GM12878 (cell line): ENCODE results near the gene EFTUD2.

Experiments used
- CREB1 ChIP-seq: IDR thresholded peaks from 2 replicates; pipeline ENCODE4 v1.6.1; 2012; ENCODE audit warnings: low read depth, mild to moderate bottlenecking, inconsistent platforms
- CTCF ChIP-seq, 3 experiments: IDR thresholded peaks in 2 of 3; conservative IDR thresholded peaks in 1 of 3; 2 replicates each; pipeline ENCODE4 v1.5.1; 2011; ENCODE audit warnings: low read depth in 3 of 3, low read length in 3 of 3, mild to moderate bottlenecking in 3 of 3, control low read depth in 2 of 3, moderate library complexity in 2 of 3, inconsistent platforms in 1 of 3, mixed read lengths in 1 of 3; ENCODE audit not compliant: control insufficient read depth in 2 of 3, insufficient read depth in 1 of 3; ENCODE audit errors: extremely low read depth in 1 of 3
- EP300 ChIP-seq, 2 experiments: fragments of 150-350 bp in 1 of 2; IDR thresholded peaks; 2 replicates each; pipeline ENCODE4 v1.6.1; 2011 to 2012; ENCODE audit warnings: low read depth in 2 of 2, low read length in 2 of 2, borderline replicate concordance in 1 of 2, improper control_type of control experiment in 1 of 2, inconsistent platforms in 1 of 2; ENCODE audit not compliant: control insufficient read depth in 1 of 2
- ESRRA ChIP-seq: IDR thresholded peaks from 2 replicates; pipeline ENCODE4 v1.6.1; 2012; ENCODE audit warnings: mild to moderate bottlenecking, low read length, improper control_type of control experiment
- EZH2 ChIP-seq: IDR thresholded peaks from 2 replicates; pipeline ENCODE4 v1.6.1; 2012; ENCODE audit warnings: low read depth, mild to moderate bottlenecking, control low read depth, inconsistent platforms, low read length, borderline replicate concordance; ENCODE audit not compliant: control insufficient read depth
- HDAC6 ChIP-seq: fragments of 200-600 bp; sonication (generic); IDR thresholded peaks from one replicate; pipeline ENCODE4 v1.8.0; 2017; ENCODE audit warnings: antibody characterized with exemption; ENCODE audit not compliant: unreplicated experiment
- KDM1A ChIP-seq: fragments of 200-600 bp; sonication (generic); IDR thresholded peaks from 2 replicates; pipeline ENCODE4 v1.6.1; 2016; ENCODE audit warnings: borderline replicate concordance
- POLR2A ChIP-seq: IDR thresholded peaks from 2 replicates; pipeline ENCODE4 v1.6.1; 2011; ENCODE audit warnings: low read depth, mild to moderate bottlenecking, low read length
- PRDM15 ChIP-seq: fragments of 450-650 bp; formaldehyde crosslinking; IDR thresholded peaks from 2 replicates; pipeline ENCODE4 v1.4.0; 2020; ENCODE audit warnings: mild to moderate bottlenecking, moderate library complexity
- RCOR1 ChIP-seq: conservative IDR thresholded peaks from 2 replicates; pipeline ENCODE4 v1.6.1; 2012; ENCODE audit warnings: low read depth, low read length, improper control_type of control experiment
- TCF7 ChIP-seq: IDR thresholded peaks from 2 replicates; pipeline ENCODE4 v1.6.1; 2014; ENCODE audit warnings: antibody characterized with exemption, borderline replicate concordance
- TF ChIP-seq, protein P1 (sequence below): IDR thresholded peaks from 2 replicates; pipeline ENCODE4 v1.6.1; 2012; ENCODE audit warnings: low read depth, low read length, improper control_type of control experiment
- TF ChIP-seq, protein P2 (sequence below): IDR thresholded peaks from 2 replicates; pipeline ENCODE4 v1.6.1; 2011; ENCODE audit warnings: low read depth, low read length, improper control_type of control experiment, borderline replicate concordance
- TF ChIP-seq, protein P3 (sequence below): IDR thresholded peaks from 2 replicates; pipeline ENCODE4 v1.6.1; 2012; ENCODE audit warnings: mild to moderate bottlenecking, low read depth, low read length

GRCh38 chr17:44892250-44892649, 7.0 kb downstream of the EFTUD2 start:
- TF ChIP-seq HDAC6 (no peak), POLR2A (no peak), PRDM15 (no peak), CREB1 (no peak), RCOR1 (no peak), CTCF (IDR thresholded peaks at IDR 0.05 in 2 of 3, conservative IDR thresholded peaks at IDR 0.05 in 1 of 3; ENCODE audit: control insufficient read depth in 2 of 3, extremely low read depth in 1 of 3, insufficient read depth in 1 of 3, low read depth in 3 of 3, low read length in 3 of 3) (no peak), EP300 (IDR thresholded peaks at IDR 0.05; ENCODE audit: borderline replicate concordance in 1 of 2, control insufficient read depth in 1 of 2, low read depth in 2 of 2, low read length in 2 of 2) (no peak), TCF7 (no peak), EZH2 (no peak), KDM1A (no peak), ESRRA (no peak)
- TF ChIP-seq, protein P1, sequence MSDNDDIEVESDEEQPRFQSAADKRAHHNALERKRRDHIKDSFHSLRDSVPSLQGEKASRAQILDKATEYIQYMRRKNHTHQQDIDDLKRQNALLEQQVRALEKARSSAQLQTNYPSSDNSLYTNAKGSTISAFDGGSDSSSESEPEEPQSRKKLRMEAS, result no peak
- TF ChIP-seq, protein P2, sequence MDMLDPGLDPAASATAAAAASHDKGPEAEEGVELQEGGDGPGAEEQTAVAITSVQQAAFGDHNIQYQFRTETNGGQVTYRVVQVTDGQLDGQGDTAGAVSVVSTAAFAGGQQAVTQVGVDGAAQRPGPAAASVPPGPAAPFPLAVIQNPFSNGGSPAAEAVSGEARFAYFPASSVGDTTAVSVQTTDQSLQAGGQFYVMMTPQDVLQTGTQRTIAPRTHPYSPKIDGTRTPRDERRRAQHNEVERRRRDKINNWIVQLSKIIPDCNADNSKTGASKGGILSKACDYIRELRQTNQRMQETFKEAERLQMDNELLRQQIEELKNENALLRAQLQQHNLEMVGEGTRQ, result no peak
- TF ChIP-seq, protein P3, sequence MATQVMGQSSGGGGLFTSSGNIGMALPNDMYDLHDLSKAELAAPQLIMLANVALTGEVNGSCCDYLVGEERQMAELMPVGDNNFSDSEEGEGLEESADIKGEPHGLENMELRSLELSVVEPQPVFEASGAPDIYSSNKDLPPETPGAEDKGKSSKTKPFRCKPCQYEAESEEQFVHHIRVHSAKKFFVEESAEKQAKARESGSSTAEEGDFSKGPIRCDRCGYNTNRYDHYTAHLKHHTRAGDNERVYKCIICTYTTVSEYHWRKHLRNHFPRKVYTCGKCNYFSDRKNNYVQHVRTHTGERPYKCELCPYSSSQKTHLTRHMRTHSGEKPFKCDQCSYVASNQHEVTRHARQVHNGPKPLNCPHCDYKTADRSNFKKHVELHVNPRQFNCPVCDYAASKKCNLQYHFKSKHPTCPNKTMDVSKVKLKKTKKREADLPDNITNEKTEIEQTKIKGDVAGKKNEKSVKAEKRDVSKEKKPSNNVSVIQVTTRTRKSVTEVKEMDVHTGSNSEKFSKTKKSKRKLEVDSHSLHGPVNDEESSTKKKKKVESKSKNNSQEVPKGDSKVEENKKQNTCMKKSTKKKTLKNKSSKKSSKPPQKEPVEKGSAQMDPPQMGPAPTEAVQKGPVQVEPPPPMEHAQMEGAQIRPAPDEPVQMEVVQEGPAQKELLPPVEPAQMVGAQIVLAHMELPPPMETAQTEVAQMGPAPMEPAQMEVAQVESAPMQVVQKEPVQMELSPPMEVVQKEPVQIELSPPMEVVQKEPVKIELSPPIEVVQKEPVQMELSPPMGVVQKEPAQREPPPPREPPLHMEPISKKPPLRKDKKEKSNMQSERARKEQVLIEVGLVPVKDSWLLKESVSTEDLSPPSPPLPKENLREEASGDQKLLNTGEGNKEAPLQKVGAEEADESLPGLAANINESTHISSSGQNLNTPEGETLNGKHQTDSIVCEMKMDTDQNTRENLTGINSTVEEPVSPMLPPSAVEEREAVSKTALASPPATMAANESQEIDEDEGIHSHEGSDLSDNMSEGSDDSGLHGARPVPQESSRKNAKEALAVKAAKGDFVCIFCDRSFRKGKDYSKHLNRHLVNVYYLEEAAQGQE, result no peak
